Head of caudate nucleus (tissue), 42 donors: ENCODE measurements around the gene MIS18A.
"Not testable (repeated sequence)": the region's sequence is repeated elsewhere in the genome, so short reads cannot be mapped to it uniquely, and the experiment has no call there.

Experiments used
- DNase-seq, 42 donors: peaks; one replicate each; pipeline versions ENCODE4 v3.0.0 to v3.0.0-alpha.2; 2020 to 2021; ENCODE audit warnings: mixed read lengths in 7 of 42
- intact Hi-C: fragments of 100-400 bp; cut with DNase I; formaldehyde crosslinking; loops from one replicate; pipeline ENCODE4 v1.15.0; 2022

MIS18A gene

GRCh38 chr21:32278518-32279376, at the start of gene MIS18A:
Gene MIS18A, minus strand, starts transcription at chr21:32279049. Its CDS starts 35 bp downstream, at chr21:32279014.
- intact Hi-C loops: no loop called here
- DNase-seq: peak; percentile 80 to 97 (median 91)

GRCh38 chr21:32328595-32328994, 49.7 kb upstream of the MIS18A start:
- intact Hi-C loops: no loop called here
- DNase-seq: no peak

- intact Hi-C loops: no loop called here
Observed at GRCh38 chr21:32325706-32326105, 46.9 kb upstream of the MIS18A start.

GRCh38 chr21:32322676-32323075, 43.8 kb upstream of the MIS18A start:
- intact Hi-C loops: no loop called here
- peak in 3 of 42 donors; percentile 16 to 30 (median 18) for DNase-seq

More at GRCh38 chr21:32325706-32326105, 46.9 kb upstream of the MIS18A start:
- DNase-seq: peak in 18 of 42 donors; percentile 29 to 62 (median 40)

GRCh38 chr21:32322103-32322502, 43.3 kb upstream of the MIS18A start:
- peak in 3 of 42 donors; percentile 10 to 21 (median 15) for DNase-seq
- intact Hi-C loops: no loop called here

- intact Hi-C loops: no loop called here
- peak in 3 of 42 donors; percentile 12 to 21 (median 15) for DNase-seq
Observed at GRCh38 chr21:32321480-32321879, 42.6 kb upstream of the MIS18A start.

GRCh38 chr21:32320726-32321125, 41.9 kb upstream of the MIS18A start:
- intact Hi-C loops: no loop called here
- peak in 2 of 42 donors; percentile 23 to 42 for DNase-seq

- intact Hi-C loops: no loop called here
Observed at GRCh38 chr21:32320059-32320458, 41.2 kb upstream of the MIS18A start.

GRCh38 chr21:32319012-32319411, 40.2 kb upstream of the MIS18A start:
- peak in 2 of 42 donors; percentile 21 to 36 for DNase-seq
- intact Hi-C loops: no loop called here

More at GRCh38 chr21:32320059-32320458, 41.2 kb upstream of the MIS18A start:
- peak in 2 of 42 donors; percentile 28 to 46 for DNase-seq

- peak in 3 of 42 donors; percentile 14 to 42 (median 31) for DNase-seq
- intact Hi-C loops: no loop called here
Observed at GRCh38 chr21:32317726-32318125, 38.9 kb upstream of the MIS18A start.

GRCh38 chr21:32316361-32317215, 37.7 kb upstream of the MIS18A start:
- DNase-seq: peak in 3 of 42 donors; percentile 13 to 23 (median 13)
- intact Hi-C loops: no loop called here

GRCh38 chr21:32315511-32316281, 36.8 kb upstream of the MIS18A start:
- peak in 3 of 42 donors; percentile 4 to 28 (median 15) for DNase-seq
- intact Hi-C loops: no loop called here

- intact Hi-C loops: no loop called here
- DNase-seq: peak in 2 of 42 donors; percentile 18 to 35
Observed at GRCh38 chr21:32314806-32315205, 36.0 kb upstream of the MIS18A start.

GRCh38 chr21:32312976-32313375, 34.1 kb upstream of the MIS18A start:
- intact Hi-C loops: no loop called here
- DNase-seq: peak in 1 of 42 donors; percentile 29

- intact Hi-C loops: no loop called here
- peak in 1 of 42 donors; percentile 41 for DNase-seq
Observed at GRCh38 chr21:32312326-32312725, 33.5 kb upstream of the MIS18A start.

GRCh38 chr21:32311621-32312020, 32.8 kb upstream of the MIS18A start:
- intact Hi-C loops: no loop called here
- peak in 1 of 42 donors; percentile 31 for DNase-seq

GRCh38 chr21:32310976-32311375, 32.1 kb upstream of the MIS18A start:
- peak in 4 of 42 donors; percentile 18 to 49 (median 26) for DNase-seq
- intact Hi-C loops: not testable (repeated sequence)

GRCh38 chr21:32309906-32310460, 31.1 kb upstream of the MIS18A start:
- peak in 1 of 42 donors; percentile 20 for DNase-seq
- intact Hi-C loops: loop anchor here (10.0 kb wide), 1 partner anchor 65 kb away; no protein-coding TSS in a partner anchor
